BJ (cell line): ENCODE data around the gene OPRM1. TPM values are rescaled to one million over a fixed set of nuclear protein-coding genes. Genes with fewer than 3 reads are reported as not detected.

Source experiments
- CTCF ChIA-PET: fragments of 350-600 bp; formaldehyde crosslinking; extraction: SDS; loops from one replicate; lab custom pipeline; 2021; ENCODE audit warnings: antibody characterized with exemption, inconsistent platforms; lab: Yijun Ruan, JAX
- POLR2A ChIA-PET: fragments of 300-600 bp; sonication (Branson Sonifier 250); formaldehyde crosslinking; extraction: SDS; loops from one replicate; lab custom pipeline; 2021; ENCODE audit warnings: antibody characterized with exemption; lab: Charles Lee
- DNase-seq: peaks from one replicate; pipeline ENCODE4 v3.0.0-alpha.2; 2011; ENCODE audit warnings: low read depth
- H3K27me3 ChIP-seq: 2 replicates; pipeline ENCODE4 v1.6.0; 2011; ENCODE audit warnings: low read length; ENCODE audit not compliant: control insufficient read depth, insufficient read depth
- H3K36me3 ChIP-seq: 2 replicates; pipeline ENCODE4 v1.5.1; 2011; ENCODE audit warnings: low read length; ENCODE audit not compliant: control insufficient read depth, insufficient read depth
- H3K4me3 ChIP-seq: 2 replicates; pipeline ENCODE4 v1.5.1; 2011; ENCODE audit warnings: low read depth, mild to moderate bottlenecking, control low read depth, low read length
- CTCF ChIP-seq: IDR thresholded peaks from 2 replicates; pipeline ENCODE4 v1.5.1; 2011; ENCODE audit warnings: low read depth, mild to moderate bottlenecking, control low read depth, inconsistent platforms, low read length, moderate library complexity; ENCODE audit not compliant: insufficient read depth
- polyA plus RNA-seq: library from polyadenylated mRNA; depleted of rRNA; stranded (reverse); fragments of >200 nt; gene quantifications from 2 replicates; pipeline ENCODE4 v1.2.3, GENCODE V29; 2011

The OPRM1 gene
- polyA plus RNA-seq, 1 experiment: not detected

- ChIA-PET POLR2A (no interaction called here), CTCF (interaction anchor here (0.6 kb wide), 1 partner anchor 63 kb away, joined by 3 read pairs; no protein-coding TSS in a partner anchor)
- no peaks in the 10 kb centered on the region for H3K36me3 ChIP-seq
- H3K27me3 ChIP-seq: no peaks in the 10 kb centered on the region
- DNase-seq: no peak
- no peak for TF ChIP-seq CTCF
- H3K4me3 ChIP-seq: no peak overlapping the region
Measured at GRCh38 chr6:154058963-154059680, 20.1 kb downstream of the OPRM1 start.

- CTCF ChIA-PET: interaction anchor here (0.6 kb wide), 1 partner anchor 62 kb away, joined by 3 read pairs; no protein-coding TSS in a partner anchor
Measured at GRCh38 chr6:154060076-154060475, 21.0 kb downstream of the OPRM1 start.

GRCh38 chr6:154070041-154070440 lies 31.0 kb downstream of the OPRM1 start:
- H3K36me3 ChIP-seq: no peaks in the 10 kb centered on the region
- no peak for TF ChIP-seq CTCF
- no peak overlapping the region for H3K4me3 ChIP-seq
- POLR2A ChIA-PET: no interaction called here
- no peak for DNase-seq
- CTCF ChIA-PET: no interaction called here
- no peaks in the 10 kb centered on the region for H3K27me3 ChIP-seq

More at GRCh38 chr6:154060076-154060475, 21.0 kb downstream of the OPRM1 start:
- Histone ChIP-seq H3K27me3 (no peaks in the 10 kb centered on the region), H3K4me3 (no peak overlapping the region), H3K36me3 (no peaks in the 10 kb centered on the region)
- no peak for DNase-seq
- TF ChIP-seq CTCF: no peak
- POLR2A ChIA-PET: no interaction called here

- Histone ChIP-seq H3K4me3 (no peak overlapping the region), H3K27me3 (no peaks in the 10 kb centered on the region), H3K36me3 (no peaks in the 10 kb centered on the region)
- CTCF ChIA-PET: no interaction called here
- TF ChIP-seq CTCF: no peak
- POLR2A ChIA-PET: no interaction called here
- DNase-seq: no peak
Measured at GRCh38 chr6:154070657-154071056, 31.6 kb downstream of the OPRM1 start.

- ChIA-PET CTCF (no interaction called here), POLR2A (no interaction called here)
- Histone ChIP-seq H3K4me3 (no peak overlapping the region), H3K36me3 (no peaks in the 10 kb centered on the region), H3K27me3 (no peaks in the 10 kb centered on the region)
- DNase-seq: no peak
- TF ChIP-seq CTCF: no peak
Measured at GRCh38 chr6:154071236-154071635, 32.2 kb downstream of the OPRM1 start.
